Spleen (tissue), 11 donors: ENCODE data around the gene AKAP12. TPM values are rescaled to one million over a fixed set of nuclear protein-coding genes. Genes with fewer than 3 reads are reported as not detected.
"Not testable (repeated sequence)": the region's sequence is repeated elsewhere in the genome, so short reads cannot be mapped to it uniquely, and the experiment has no call there.

ENCODE experiments used
- DNase-seq: peaks from one replicate; pipeline ENCODE4 v3.0.0-alpha.2; 2020
- H3K27ac ChIP-seq, 8 donors: fragments of 200-600 bp; sonication (generic) in 7 of 8; 1 replicate in 4 of 8; 2 replicates in 4 of 8; pipeline versions ENCODE4 v1.5.0 to v1.8.0; 2016 to 2021; ENCODE audit warnings: inconsistent platforms in 4 of 8, mild to moderate bottlenecking in 4 of 8, moderate library complexity in 1 of 8
- H3K27me3 ChIP-seq, 7 donors: fragments of 200-600 bp; sonication (generic) in 6 of 7; replicated peaks in 1 of 7; 1 replicate in 4 of 7; 2 replicates in 3 of 7; pipeline versions ENCODE4 v1.5.0 to v1.8.0; 2016 to 2021; ENCODE audit warnings: inconsistent platforms in 3 of 7, mild to moderate bottlenecking in 1 of 7
- H3K36me3 ChIP-seq, 6 donors: fragments of 200-600 bp; sonication (generic) in 5 of 6; 1 replicate in 4 of 6; 2 replicates in 2 of 6; pipeline versions ENCODE4 v1.5.0 to v1.8.0; 2016 to 2021; ENCODE audit warnings: inconsistent platforms in 2 of 6
- H3K4me1 ChIP-seq, 6 donors: fragments of 200-600 bp; sonication (generic) in 5 of 6; 1 replicate in 3 of 6; 2 replicates in 3 of 6; pipeline versions ENCODE4 v1.5.0 to v1.8.0; 2016 to 2021; ENCODE audit warnings: inconsistent platforms in 3 of 6
- H3K4me3 ChIP-seq, 8 donors: fragments of 200-600 bp; sonication (generic) in 7 of 8; 1 replicate in 4 of 8; 2 replicates in 4 of 8; pipeline versions ENCODE4 v1.5.0 to v1.8.0; 2016 to 2021; ENCODE audit warnings: inconsistent platforms in 4 of 8, mild to moderate bottlenecking in 4 of 8, moderate library complexity in 2 of 8
- H3K9me3 ChIP-seq, 8 donors: fragments of 200-600 bp; sonication (generic) in 7 of 8; 1 replicate in 4 of 8; 2 replicates in 4 of 8; pipeline versions ENCODE4 v1.5.0 to v1.8.0; 2016 to 2021; ENCODE audit warnings: inconsistent platforms in 4 of 8
- CTCF ChIP-seq, 11 experiments: fragments of 200-600 bp in 7 of 11; fragments of 450-650 bp in 4 of 11; sonication (generic) in 4 of 11; IDR thresholded peaks in 8 of 11; conservative IDR thresholded peaks in 3 of 11; 1 replicate in 7 of 11; 2 replicates in 4 of 11; pipeline versions ENCODE4 v1.4.0 to v1.8.0; 2016 to 2021; ENCODE audit warnings: antibody characterized with exemption in 11 of 11, inconsistent platforms in 4 of 11, mild to moderate bottlenecking in 1 of 11
- POLR2A ChIP-seq, 3 donors: fragments of 450-650 bp; IDR thresholded peaks; one replicate each; pipeline ENCODE4 v1.5.1; 2017; ENCODE audit warnings: antibody characterized with exemption in 3 of 3, mild to moderate bottlenecking in 1 of 3
- POLR2AphosphoS5 ChIP-seq, 3 donors: sonication (generic); formaldehyde crosslinking; IDR thresholded peaks; one replicate each; pipeline ENCODE4 v1.5.1; 2017; ENCODE audit warnings: antibody characterized with exemption in 3 of 3
- WGBS, 5 donors: extraction: QIAGEN DNeasy Blood & Tissue Kit in 3 of 5; methylation state at CpG; one replicate each; pipeline versions ENCODE4 v1.1.5 to v1.1.7; 2013 to 2018; 5-methylcytosine and 5-hydroxymethylcytosine counted together
- intact Hi-C: fragments of 100-400 bp; cut with DNase I; formaldehyde crosslinking; loops from one replicate; pipeline ENCODE4 v1.15.0; 2023; ENCODE audit warnings: low total_unique reads
- polyA plus RNA-seq, 3 donors: library from polyadenylated mRNA; stranded (reverse); fragments of 200-250 nt; gene quantifications; one replicate each; pipeline ENCODE4 v1.2.1, GENCODE V29; 2013
- total RNA-seq, 7 donors: library from RNA; depleted of rRNA in 3 of 7; stranded (reverse); fragments of >200 nt in 3 of 7; fragmentation: NEBNext Ultra II Directional in 4 of 7; extraction: Animal tissue kit (Norgen Biotek cat#: 25700) in 4 of 7; gene quantifications; one replicate each; pipeline versions ENCODE4 v1.1.0 to v1.2.1, GENCODE V29; 2016 to 2021
- donor health status: healthy with polysubstance abuse.
- donor health status: DM: no; HTN: no; CAD: no; lungs with moderate emphysema.
- donor health status: DM: no; HTN: no; CAD: no.
- donor health status: Bipolar disorder and iron deficiency.
- donor health status: healthy.
- donor health status: DM: no; HTN: no; CAD: no.
- donor health status: DM: yes; HTN: yes; CAD: no.

The AKAP12 gene
- total and polyA plus RNA-seq, 10 donors: 3.2 to 64.7 (median 44.1) TPM

DNA sequence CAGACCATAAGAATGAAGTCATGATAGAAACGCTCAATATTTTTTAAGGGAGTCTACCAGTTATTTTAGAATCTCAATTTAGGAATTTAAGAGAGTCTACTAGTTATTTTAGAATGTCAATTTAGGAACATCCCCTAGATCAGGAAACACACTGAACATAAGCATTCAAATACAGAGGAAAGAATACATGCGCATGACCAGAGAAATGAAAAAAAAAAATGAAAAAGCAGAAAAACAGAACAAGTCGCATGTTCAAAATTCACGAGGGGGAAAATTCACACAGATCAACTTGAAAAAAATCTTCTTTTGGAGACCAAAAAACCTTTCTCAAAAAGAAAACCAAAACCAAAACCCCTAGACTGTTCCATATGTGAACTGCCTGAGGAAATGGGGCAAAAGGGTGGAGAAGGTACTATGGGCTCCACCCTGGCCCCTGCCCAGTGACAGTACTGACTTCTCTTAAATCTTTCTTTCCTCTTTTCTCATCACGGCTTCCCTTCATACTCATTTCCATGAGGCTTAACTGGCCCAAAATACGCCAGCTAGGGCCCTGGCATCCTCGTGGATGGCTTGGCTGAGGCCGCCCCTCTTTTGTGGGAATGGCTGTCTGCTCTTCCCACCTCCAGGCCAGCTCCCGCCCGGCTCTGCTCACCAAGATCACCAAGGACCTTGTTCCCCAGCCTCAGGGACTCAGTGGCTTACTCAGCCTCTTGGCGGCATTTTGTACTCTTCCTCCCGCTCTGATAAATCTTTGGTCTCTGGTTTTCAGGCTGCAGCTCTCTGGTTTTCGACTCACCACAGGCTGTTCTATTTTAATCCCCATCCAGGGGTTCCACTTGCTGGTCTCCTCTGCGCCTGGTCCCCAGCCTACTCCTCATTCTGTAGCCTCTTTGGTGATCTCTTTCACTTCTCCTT, 140.4 kb downstream of the AKAP12 start:
- Histone ChIP-seq H3K36me3 (peaks cover 0 to 23% (median 0%) of the 10 kb centered on the region in 6 donors), H3K27ac (peak overlapping the region; percentile 21 to 88 (median 78)), H3K9me3 (no peaks in the 10 kb centered on the region), H3K4me1 (peaks cover 14 to 80% (median 66%) of the 10 kb centered on the region in 6 donors), H3K4me3 (peak overlapping the region in 4 of 8 donors; percentile 1 to 55 (median 15)), H3K27me3 (no peaks in the 10 kb centered on the region)
- 60 to 71% (median 65%) methylated on average over 14 of the region's 14 CpGs for WGBS, 5 donors
- no peak for DNase-seq
- intact Hi-C loops: no loop called here
- TF ChIP-seq CTCF (IDR thresholded peaks at IDR 0.05 in 8 of 11, conservative IDR thresholded peaks at IDR 0.05 in 3 of 11): no peak
- TF ChIP-seq POLR2AphosphoS5 (IDR thresholded peaks at IDR 0.05): peak in 2 of 3 donors; percentile 5 to 45
- no peak for TF ChIP-seq POLR2A (IDR thresholded peaks at IDR 0.05)

DNA sequence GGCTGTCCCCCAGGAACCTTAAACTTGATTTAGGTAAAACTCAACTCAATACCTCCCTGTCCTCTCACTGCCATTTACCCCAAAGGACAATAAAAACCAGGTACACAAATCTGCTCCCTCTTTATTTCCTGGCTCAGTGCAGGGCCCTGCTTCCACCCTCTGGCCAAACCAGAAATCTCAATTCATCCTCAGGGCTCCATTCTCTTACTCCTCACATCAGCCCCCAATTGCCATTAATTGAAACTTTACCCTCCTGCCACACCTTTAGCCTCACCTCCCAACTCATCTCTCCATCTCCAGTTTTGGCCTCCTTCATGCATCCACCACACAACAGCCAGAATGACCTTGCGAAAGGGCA, 141.1 kb downstream of the AKAP12 start:
- no peak for DNase-seq
- H3K4me3 ChIP-seq: peak overlapping the region in 2 of 8 donors; percentile 18 to 55
- intact Hi-C loops: no loop called here
- peaks cover 0 to 23% (median 0%) of the 10 kb centered on the region in 6 donors for H3K36me3 ChIP-seq
- WGBS, 5 donors: 96 to 100% (median 100%) methylated on average over 1 of the region's 1 CpG
- no peaks in the 10 kb centered on the region for H3K27me3 ChIP-seq
- no peak for TF ChIP-seq POLR2AphosphoS5 (IDR thresholded peaks at IDR 0.05)
- no peak for TF ChIP-seq CTCF (IDR thresholded peaks at IDR 0.05 in 8 of 11, conservative IDR thresholded peaks at IDR 0.05 in 3 of 11)
- TF ChIP-seq POLR2A (IDR thresholded peaks at IDR 0.05): no peak
- H3K9me3 ChIP-seq: no peaks in the 10 kb centered on the region
- peaks cover 10 to 80% (median 66%) of the 10 kb centered on the region in 6 donors for H3K4me1 ChIP-seq
- H3K27ac ChIP-seq: peak overlapping the region; percentile 21 to 88 (median 78)

DNA sequence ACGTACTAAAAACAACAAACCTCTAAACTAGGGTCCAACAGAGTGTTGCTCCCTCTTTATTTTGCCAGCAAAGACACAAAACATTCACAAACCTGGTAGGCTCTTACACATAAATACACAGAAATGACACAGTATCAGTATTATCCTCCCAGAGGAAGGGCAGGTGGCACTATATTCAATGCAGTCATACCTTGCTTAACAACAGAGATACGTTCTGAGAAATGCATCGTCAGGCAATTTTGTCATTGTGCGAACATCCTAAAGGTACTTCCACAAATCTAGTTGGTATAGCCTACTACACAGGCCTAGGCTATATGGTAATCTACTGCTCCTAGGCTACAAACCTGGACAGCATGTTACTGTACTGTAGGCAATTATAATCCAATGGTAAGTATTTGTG, 142.0 kb downstream of the AKAP12 start:
- no peaks in the 10 kb centered on the region for H3K27me3 ChIP-seq
- intact Hi-C loops: no loop called here
- DNase-seq: no peak
- H3K9me3 ChIP-seq: no peaks in the 10 kb centered on the region
- peak overlapping the region in 2 of 8 donors; percentile 76 to 86 for H3K27ac ChIP-seq
- no peak overlapping the region for H3K4me3 ChIP-seq
- no peak for TF ChIP-seq CTCF (IDR thresholded peaks at IDR 0.05 in 8 of 11, conservative IDR thresholded peaks at IDR 0.05 in 3 of 11)
- TF ChIP-seq POLR2A (IDR thresholded peaks at IDR 0.05): no peak
- TF ChIP-seq POLR2AphosphoS5 (IDR thresholded peaks at IDR 0.05): no peak
- WGBS, 5 donors: 68 to 83% (median 74%) methylated on average over 4 of the region's 4 CpGs
- H3K36me3 ChIP-seq: peaks cover 0 to 23% (median 0%) of the 10 kb centered on the region in 6 donors
- H3K4me1 ChIP-seq: peaks cover 5 to 79% (median 62%) of the 10 kb centered on the region in 6 donors

DNA sequence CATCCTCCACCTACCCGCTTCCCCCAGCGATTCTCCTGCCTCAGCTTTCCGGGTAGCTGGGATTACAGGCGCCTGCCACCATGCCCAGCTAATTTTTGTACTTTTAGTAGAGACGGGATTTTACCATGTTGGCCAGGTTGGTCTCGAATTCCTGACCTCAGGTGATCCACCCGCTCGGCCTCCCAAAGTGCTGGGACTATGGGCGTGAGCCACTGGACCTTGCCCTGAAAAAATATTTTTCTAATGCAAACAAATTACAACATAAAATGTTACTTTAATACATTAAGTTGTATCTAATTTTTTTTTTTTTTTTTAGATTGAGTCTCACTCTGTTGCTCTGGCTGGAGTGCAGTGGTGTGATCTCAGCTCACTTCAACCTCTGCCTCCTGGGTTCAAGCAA, 142.9 kb downstream of the AKAP12 start:
- H3K27ac ChIP-seq, DNase-seq, H3K27me3 ChIP-seq, H3K4me3 ChIP-seq, H3K9me3 ChIP-seq, intact Hi-C loops: not testable (repeated sequence)
- peaks cover 0 to 23% (median 0%) of the 10 kb centered on the region in 6 donors for H3K36me3 ChIP-seq
- WGBS, 5 donors: 95 to 98% (median 97%) methylated on average over 9 of the region's 9 CpGs
- peaks cover 5 to 79% (median 59%) of the 10 kb centered on the region in 6 donors for H3K4me1 ChIP-seq
